A673 (cell line): Measurements from ENCODE around the gene POU2AF1.

ENCODE experiments used
- EZH2 ChIP-seq: fragments of 200-600 bp; sonication (generic); IDR thresholded peaks from 2 replicates; pipeline ENCODE4 v1.6.1; 2017; ENCODE audit warnings: borderline replicate concordance, low read depth, mild to moderate bottlenecking, mixed read lengths, antibody characterized with exemption, low read length; ENCODE audit not compliant: poor library complexity, severe bottlenecking
- TF ChIP-seq, protein P1 (sequence below): fragments of 300-800, 200-600 bp; sonication (generic); conservative IDR thresholded peaks from 2 replicates; pipeline ENCODE4 v1.5.1; 2017; ENCODE audit warnings: low read depth, mild to moderate bottlenecking, antibody characterized with exemption, low read length, moderate library complexity, mixed read lengths

GRCh38 chr11:111350811-111351210 is 28.3 kb downstream of the POU2AF1 start:
- TF ChIP-seq, protein P1, sequence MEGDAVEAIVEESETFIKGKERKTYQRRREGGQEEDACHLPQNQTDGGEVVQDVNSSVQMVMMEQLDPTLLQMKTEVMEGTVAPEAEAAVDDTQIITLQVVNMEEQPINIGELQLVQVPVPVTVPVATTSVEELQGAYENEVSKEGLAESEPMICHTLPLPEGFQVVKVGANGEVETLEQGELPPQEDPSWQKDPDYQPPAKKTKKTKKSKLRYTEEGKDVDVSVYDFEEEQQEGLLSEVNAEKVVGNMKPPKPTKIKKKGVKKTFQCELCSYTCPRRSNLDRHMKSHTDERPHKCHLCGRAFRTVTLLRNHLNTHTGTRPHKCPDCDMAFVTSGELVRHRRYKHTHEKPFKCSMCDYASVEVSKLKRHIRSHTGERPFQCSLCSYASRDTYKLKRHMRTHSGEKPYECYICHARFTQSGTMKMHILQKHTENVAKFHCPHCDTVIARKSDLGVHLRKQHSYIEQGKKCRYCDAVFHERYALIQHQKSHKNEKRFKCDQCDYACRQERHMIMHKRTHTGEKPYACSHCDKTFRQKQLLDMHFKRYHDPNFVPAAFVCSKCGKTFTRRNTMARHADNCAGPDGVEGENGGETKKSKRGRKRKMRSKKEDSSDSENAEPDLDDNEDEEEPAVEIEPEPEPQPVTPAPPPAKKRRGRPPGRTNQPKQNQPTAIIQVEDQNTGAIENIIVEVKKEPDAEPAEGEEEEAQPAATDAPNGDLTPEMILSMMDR: no peak
- TF ChIP-seq EZH2: no peak
